NCI-H146 (cell line): ENCODE data around the gene GPR89A.
"Not testable (repeated sequence)": the region's sequence is repeated elsewhere in the genome, so short reads cannot be mapped to it uniquely, and the experiment has no call there.

ENCODE experiments used
- DNase-seq: peaks from one replicate; lab custom pipeline; 2025; lab: John Stamatoyannopoulos, UW

Gene GPR89A

DNA sequence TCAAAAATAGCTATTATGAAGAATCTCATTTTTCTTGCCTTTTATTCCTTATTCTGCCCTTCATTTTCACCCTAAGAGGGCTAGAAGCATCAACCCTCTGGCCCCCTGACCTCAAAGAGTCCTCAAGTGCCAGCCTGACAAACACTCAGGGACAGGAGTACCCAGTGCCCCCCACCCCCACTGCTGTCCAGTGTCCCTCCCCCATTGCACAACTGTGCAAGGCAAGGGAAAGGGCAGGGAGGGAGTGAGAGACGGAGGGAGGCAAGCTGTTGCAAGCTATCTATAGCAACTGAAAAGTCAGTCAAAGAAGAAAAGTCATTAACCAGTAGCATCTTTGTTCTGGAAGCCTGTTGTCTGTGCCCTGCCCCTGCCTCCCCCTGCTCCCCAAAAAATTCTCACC lies 78.3 kb downstream of the GPR89A start:
- DNase-seq = not testable (repeated sequence)

DNA sequence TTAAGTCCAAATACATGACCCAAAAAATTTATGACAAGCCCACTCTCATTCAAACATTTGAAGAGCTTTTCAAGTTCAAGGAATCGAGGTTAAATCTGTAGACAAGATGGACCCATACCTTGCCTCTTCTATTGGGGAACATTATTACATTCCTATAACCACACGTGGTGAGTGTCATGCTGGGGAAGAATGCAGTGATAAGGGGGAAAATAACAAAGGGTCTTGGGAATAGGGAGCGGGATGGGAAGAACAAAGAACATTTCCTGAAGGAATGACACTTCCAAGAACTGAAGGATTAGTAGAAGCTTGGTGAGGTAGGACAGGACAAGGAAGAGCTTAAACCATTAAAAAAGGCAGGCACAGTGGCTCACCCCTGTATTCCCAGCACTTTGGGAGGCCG lies 80.5 kb downstream of the GPR89A start:
- DNase-seq = no peak

- DNase-seq = no peak
Observed at GRCh38 chr1:145688924-145689323, 81.1 kb downstream of the GPR89A start.

GRCh38 chr1:145689922-145690321 lies 82.1 kb downstream of the GPR89A start:
- DNase-seq = no peak

GRCh38 chr1:145690587-145691558 lies 83.1 kb downstream of the GPR89A start:
- DNase-seq = no peak

DNA sequence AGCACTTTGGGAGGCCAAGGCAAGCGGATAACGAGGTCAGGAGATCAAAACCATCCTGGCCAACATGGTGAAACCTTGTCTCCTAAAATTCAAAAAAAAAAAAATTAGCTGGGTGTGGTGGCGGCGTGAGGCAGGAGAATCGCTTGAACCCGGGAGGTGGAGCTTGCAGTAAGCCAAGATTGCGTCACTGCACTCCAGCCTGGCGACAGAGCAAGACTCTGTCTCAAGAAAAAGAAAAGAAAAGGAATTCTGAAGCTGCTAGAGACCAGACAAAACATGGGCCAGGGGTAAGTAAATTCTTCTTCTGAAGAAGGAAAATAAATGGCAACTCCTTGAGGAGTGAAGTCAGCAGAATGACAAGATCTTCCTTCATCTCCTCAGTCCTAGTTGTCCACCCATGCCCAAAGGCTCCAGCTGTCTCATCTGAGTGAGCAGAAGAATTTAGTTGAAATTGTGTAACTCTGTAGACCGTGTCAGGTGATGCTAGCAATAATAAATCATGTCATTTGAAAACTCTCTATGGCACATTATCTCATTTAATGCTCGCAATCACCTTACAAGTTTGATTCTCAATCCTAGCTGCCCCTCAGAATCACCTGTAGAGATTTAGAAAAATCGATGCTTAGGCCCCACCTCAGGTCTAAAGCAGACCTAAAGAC lies 85.1 kb downstream of the GPR89A start:
- DNase-seq = no peak

- DNase-seq = peak; percentile 33
Observed at GRCh38 chr1:145695821-145696629, 88.2 kb downstream of the GPR89A start.

GRCh38 chr1:145696630-145696960 lies 88.8 kb downstream of the GPR89A start:
- no peak for DNase-seq

DNA sequence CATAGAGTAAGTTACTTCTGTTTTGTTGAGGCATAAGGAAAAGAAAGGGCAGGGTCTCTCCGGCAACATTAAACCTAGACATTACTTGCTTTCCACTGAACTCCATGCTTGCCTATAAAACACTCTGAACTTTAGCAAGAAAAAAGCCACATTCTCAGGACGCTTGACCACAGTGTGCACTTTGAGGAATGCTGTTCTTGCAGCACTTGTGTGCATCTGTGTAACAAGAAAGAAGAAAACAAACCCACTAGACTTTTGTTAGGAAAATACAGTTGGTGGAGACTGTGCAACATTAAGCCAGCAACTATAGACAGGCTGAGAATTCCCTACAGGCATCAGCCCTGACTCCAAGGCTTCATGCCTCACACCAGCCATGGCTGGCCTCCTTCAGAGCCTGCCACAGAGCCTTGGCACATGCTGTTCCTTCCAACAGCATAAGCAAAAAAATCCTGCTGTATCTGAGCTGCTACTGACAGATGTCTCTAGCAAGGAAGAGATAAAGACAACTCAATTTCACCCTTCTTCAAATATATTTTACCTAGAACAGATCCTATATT lies 93.6 kb downstream of the GPR89A start:
- DNase-seq = no peak

DNA sequence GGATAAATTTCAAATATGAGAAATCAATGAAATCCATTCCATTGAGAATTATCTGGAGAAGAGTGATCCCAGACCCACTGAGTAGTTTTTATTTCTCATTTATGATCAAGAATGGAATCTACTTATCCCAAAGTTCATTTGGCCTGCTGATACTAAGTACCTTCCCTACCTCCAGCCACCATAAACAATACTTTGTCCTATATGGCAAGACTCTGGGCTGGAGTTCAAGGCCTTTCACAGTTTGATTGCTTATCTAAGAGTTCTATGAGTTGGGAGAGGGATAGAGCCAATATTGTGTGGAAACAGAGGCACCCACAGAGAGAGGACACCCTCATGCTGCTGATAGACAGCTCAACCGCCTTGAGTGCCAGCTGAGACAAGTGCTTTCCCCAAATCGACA lies 94.3 kb downstream of the GPR89A start:
- no peak for DNase-seq

- DNase-seq = no peak
Observed at GRCh38 chr1:145702826-145703225, 95.0 kb downstream of the GPR89A start.

GRCh38 chr1:145705622-145706021 lies 97.8 kb downstream of the GPR89A start:
- no peak for DNase-seq

GRCh38 chr1:145706086-145706664 lies 98.4 kb downstream of the GPR89A start:
- no peak for DNase-seq

DNA sequence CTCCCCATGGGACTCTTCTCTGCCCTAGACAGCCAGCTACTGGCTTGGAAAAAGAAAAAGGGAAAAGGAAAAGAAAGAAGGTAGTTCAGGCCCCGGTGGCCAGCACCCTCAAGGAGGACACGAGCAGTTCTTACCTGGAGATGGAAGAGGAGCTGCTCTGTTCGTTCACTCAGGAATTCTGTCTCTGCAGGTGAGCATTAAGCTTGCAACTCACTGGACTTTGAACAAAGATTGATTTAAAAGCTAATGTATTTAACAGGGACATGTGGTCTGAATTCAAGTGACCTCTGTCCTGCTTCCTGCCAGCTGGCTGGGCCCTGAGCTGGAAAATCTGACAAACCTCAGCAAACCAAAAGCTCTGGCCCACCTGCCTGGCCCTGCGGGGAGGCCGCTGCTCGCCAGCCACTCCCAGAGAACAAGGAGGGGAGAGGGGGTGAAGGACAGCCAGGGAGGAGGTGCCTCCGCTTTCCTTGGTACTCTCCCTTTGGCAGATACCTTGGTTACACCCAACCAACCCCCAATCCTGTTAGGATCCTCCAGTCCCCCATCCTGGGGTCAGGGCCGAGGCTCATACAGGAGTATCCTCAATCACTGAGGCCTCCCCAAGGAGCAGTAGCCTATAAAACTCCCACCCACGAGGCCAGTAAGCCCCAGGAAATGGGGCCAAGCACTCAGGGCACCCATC lies 99.5 kb downstream of the GPR89A start, which contains the start of gene PDZK1:
Gene PDZK1, minus strand, starts transcription at position 186 of the 685 bp plus-strand sequence. CDS start 19,347 bp downstream, outside the sequence.
- DNase-seq = peak; percentile 72

DNA sequence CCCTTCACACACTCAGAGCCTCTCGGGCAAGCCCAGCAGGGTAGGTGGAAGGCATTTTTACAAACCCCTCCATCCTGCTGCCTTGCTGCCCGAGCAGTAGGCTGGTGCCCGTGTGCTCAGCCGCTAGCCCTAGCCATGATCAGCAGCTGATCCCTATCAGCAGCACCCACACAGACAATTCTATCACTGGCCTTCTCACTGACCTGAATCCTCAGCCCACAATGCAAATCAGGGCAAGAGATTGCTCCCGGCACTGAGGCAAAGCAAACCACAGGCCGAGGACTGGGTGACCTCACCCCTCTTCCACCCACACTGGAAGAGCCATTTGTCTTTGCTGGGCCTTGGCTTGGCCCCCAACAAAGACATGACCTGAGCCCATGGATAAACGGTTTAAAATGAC lies 100.3 kb downstream of the GPR89A start:
- peak; percentile 5 for DNase-seq

GRCh38 chr1:145710291-145711027 lies 102.7 kb downstream of the GPR89A start:
- no peak for DNase-seq

DNA sequence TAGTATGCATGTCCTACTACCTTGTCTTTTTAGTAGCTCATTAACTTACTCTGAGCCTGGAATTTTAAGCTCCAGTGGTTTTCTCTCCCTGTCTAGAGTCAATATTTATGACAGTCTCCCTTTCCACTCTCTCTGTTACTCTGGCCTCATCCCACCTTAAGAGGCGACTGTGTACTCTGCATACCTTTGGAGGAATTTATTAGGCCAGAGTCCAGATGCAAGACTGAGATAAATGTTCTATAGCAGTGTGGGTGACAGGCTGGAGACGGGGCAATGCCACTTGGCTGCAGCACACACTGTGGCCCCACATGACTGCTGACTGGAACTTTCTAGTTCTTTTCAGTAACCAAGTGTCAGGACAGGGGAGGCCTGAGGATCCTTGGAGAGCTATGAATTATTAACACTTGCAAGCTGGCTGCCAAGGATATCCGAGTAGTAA lies 103.4 kb downstream of the GPR89A start:
- no peak for DNase-seq

DNA sequence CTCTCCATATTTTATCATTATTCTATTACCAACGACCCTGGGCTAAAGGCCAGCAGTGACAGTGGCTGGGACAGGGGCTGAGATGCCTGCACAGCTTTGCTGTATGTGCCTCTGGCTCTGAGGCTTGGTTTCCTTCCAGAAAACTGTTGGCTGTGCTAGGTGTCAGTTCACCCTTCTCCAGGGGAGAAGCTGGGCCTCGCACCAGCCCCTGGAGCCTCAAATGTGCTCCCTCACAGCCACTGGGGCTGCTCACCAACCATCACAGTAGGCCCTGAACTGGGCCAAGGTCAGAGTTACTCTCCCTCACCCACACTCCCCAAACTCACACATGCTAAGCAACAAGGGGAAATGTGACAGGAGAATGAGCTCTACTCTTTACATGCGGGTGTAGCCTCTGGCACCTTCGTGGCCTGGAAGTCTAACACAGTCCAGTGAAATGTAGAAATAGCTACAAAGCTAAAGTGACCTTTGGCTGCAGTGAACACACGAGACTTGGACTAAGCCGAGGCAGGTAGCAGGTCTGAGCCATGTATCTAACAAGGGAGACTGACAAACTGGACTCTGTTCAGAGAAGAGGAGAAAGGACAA lies 106.8 kb downstream of the GPR89A start:
- no peak for DNase-seq

- DNase-seq = no peak
Observed at GRCh38 chr1:145716641-145717345, 109.0 kb downstream of the GPR89A start.
